Measurements from ENCODE around the gene MSI2.

GRCh38 chr17:57370037-57370581 lies 113.8 kb downstream of the MSI2 start:
- no peak for TF ChIP-seq EZH2 (IDR thresholded peaks at IDR 0.05; ENCODE audit: insufficient read depth, poor library complexity, severe bottlenecking)
- no peak for TF ChIP-seq EZH2phosphoT487 (IDR thresholded peaks at IDR 0.05; ENCODE audit: insufficient read depth, low read depth)

All from GM23248 (cell line).